Renal cortex interstitium (tissue), 11 donors: Measurements from ENCODE around the gene FLT1. TPM values are rescaled to one million over a fixed set of nuclear protein-coding genes. Genes with fewer than 3 reads are reported as not detected.
A peak's percentile ranks its signal among the peaks of the same experiment; 100 is the strongest.

Source experiments
- DNase-seq, 11 donors: peaks; one replicate each; pipeline ENCODE4 v3.0.0-alpha.2; 2013; ENCODE audit warnings: low read depth in 9 of 11, low spot score in 4 of 11; ENCODE audit errors: extremely low read depth in 1 of 11
- polyA plus RNA-seq, 3 donors: library from polyadenylated mRNA; unstranded; fragments of 120-200 nt; gene quantifications; one replicate each; pipeline ENCODE4 v1.2.1, GENCODE V29; 2013; ENCODE audit not compliant: insufficient read length in 3 of 3

The FLT1 gene
- polyA plus RNA-seq, 3 donors: 39.1 to 52.1 (median 40.4) TPM

DNA sequence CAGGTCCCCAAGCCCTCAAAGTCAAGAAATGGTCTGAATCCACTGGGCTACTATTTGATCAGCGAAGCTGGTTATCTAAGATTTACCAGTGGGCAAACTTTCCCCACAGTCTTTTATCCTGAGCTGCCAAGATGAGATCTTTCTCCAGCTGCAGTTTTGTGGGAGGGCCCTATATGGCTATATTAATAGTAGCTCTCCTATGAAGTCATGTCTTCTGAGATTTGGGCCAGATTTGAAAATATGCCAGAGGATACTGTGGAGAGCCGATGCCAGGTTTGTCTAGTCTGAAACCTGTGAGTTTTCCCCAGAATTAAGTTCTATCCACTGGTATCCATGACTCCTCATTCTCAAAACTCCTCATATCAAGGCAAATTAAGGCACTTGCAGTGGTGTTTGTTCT lies 173.2 kb downstream of the FLT1 start:
- DNase-seq: no peak

DNA sequence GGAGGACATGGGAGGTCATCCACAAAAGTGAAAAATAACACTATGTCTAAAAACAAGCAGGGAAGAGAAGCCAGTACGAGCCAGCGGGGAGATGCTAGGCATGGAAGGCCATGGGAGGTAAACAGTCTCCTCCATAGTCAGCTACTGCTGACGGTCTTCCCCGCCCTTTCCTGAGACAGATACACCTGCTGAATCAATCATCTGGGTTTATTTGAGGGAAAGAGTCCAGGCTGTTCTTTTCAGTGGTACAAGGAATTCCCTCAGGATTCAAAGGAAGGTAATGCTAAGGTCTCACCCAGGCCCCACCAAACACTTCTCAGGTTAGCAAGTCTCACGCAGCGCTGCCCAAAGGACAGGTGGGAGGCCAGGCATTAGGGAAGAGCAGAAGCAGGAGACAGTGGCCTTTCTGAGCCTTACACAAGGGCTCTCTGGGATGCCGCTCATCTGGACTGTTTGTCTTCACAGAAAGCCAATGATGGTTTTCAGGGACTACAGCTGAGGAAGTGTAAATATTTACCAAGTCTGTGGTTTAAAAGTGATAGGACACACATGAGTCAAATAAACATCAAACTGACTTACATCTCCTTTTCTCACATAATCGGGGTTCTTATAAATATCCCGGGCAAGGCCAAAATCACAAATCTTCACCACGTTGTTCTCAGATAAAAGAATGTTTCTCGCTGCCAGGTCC lies 173.9 kb downstream of the FLT1 start:
- DNase-seq: no peak

DNA sequence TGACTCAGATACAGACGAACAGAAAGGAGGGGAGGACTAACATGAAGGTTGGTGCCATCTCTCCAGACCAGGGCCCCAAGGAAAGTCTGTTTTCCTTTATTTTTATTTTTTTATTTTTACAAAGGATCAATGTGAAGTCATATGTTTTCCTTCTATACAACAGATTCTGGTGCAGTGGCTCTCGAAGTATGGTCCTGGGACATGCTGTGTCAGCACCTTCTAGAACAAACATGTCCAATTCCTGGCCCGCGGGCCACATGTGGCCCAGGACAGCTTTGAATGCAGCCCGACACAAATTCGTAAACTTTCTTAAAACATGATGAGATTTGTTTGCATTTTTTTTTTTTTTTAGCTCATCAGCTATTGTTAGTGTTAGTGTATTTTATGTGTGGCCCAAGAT lies 174.7 kb downstream of the FLT1 start:
- DNase-seq: no peak

DNA sequence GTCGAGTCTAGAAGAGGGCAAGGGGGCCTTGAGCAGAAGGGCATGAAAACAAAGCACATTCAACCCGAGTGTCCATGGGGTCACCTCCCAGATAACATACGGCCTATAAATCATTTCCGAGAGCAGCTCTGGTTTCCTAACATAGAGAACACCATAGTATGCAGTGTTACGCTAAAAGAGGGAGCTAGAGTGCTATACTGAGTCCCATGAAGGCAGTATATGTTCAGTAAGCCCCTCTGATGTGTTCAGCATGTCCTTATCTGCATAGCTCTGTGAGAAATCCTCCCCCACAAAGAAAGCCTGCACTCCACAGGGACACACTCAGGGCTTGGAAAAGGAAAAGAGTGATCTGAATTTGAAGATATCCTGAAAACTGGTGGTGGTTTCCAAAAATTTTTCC lies 175.4 kb downstream of the FLT1 start:
- no peak for DNase-seq

DNA sequence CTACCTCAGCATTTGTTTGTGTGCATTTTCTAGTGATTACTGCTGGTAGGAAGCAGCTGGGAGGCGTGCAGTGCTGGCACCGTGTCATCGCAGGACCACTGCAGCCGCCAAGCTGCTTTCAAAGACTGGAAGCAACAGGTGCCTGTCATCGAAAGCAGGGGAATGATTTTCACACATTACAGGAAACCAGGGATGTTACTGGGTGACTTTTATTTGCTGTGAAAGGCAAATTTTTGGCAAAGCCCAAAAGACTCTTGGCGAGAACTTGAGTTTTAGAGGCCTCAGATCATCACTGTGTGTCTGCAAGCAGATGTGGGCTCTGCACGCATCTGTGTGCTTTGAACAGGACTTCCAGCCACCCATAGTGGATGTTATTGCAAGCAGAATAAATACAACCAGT lies 176.4 kb downstream of the FLT1 start:
- DNase-seq: no peak

DNA sequence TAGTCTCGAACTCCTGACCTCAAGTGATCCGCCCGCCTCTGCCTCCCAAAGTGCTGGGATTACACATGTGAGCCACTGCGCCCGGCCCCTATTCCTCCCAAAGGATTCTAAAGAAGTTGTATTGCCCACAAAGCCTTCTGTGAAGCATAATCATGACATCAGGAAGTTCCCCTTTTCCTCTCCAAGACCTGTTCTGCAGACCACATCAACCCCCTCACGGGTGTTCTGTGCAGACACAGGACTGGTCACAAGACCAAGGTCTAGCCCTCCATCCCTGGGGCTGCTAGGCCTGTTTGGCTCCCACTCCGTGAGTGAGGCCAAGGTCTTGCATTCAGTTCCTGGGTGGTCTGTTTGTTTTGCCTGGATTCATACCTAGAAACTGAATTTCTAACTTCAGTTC lies 178.1 kb downstream of the FLT1 start:
- DNase-seq: no peak

DNA sequence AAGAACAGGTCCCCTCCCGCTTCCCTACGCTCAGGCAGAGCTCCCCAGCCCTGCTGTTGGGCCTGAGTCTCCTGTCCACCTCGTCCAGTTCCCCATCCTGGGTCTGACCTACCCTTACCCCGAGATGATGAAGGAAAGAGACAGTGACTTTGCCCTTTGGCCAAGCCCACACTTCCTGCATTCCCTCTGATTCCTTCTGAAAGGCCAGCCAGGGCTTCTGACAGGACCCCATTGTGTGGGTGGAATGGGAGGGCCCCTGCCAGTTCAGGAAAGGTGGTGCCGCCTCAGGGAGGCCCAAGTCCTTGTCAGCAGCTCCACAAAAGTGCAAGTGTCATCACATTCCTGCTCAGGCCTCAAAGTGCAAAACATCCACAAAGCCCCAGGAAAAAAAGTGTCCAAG lies 178.8 kb downstream of the FLT1 start:
- DNase-seq: no peak

DNA sequence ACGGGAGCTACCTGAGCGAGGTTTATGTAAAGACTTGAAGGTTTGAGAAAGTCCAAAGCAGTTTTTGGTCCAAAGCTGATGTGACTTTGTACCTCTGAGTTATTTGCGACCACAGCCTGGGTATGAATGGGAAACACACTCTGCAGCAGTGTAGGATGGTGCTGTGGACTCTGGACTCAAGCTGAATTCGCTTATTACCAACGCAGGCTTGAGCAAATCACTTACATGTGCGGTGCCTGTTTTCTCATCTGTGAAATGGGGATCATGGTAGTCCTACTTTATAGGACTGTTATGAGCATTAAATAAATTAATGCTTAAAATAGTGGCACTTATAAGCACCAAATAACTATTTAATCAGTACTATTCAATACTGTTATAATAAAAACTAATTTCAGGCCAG lies 180.0 kb downstream of the FLT1 start:
- no peak for DNase-seq

DNA sequence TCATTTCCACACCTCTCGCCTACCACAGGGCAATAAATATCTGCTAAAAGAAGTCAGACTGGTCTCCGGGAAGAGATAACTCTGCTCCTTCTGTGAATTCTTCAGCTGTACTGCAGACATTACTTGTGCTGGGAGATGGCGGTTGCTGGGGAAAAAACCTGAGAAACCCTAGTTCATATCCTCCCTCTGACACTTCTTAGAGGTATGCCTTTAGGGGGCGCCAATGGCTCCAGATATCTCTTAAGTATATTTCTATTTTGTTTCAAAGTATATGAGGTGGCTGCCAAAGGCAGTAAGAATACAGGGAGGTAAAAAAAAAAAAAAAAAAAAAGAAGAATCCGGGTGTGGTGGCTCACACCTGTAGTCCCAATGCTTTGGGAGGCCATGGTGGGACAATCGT lies 181.3 kb downstream of the FLT1 start:
- DNase-seq: no peak

DNA sequence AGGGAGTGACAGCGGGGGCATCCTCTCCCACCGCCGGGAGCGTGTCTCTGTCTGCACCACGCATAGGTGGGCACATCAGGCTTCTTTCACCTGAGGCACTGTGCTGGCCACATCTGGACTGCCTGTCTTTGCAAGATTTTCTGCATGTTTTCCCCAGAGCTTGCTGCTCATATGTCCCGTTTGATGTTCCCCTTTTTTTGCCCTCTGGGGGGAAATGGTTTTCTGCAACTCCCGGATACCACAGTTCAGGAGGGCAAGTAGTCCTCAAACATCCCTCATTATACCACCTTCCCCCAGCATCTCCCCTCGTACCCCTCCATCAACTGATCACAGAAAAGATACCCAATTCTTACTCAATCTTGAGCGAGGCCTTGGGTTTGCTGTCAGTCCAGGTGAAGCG lies 188.6 kb downstream of the FLT1 start:
- DNase-seq: no peak

DNA sequence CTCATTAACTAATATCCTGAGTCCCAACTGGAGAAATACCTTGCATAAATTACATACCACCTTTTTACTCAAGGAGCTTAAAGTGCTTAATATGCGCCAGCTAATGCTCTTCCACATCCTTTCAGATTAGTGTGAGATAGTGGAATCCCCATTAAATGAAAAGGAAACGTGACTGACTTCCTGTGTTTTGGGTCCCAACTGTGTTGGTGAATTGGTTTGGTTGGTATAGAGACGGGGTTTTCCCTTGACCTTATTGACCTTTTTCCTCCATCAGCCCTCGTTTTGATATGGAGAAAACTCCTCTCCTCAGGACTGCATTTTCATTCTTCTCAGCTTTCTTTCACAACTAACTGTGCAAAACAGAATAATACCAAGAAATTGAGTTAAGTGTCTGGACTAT lies 193.1 kb downstream of the FLT1 start:
- DNase-seq: no peak

DNA sequence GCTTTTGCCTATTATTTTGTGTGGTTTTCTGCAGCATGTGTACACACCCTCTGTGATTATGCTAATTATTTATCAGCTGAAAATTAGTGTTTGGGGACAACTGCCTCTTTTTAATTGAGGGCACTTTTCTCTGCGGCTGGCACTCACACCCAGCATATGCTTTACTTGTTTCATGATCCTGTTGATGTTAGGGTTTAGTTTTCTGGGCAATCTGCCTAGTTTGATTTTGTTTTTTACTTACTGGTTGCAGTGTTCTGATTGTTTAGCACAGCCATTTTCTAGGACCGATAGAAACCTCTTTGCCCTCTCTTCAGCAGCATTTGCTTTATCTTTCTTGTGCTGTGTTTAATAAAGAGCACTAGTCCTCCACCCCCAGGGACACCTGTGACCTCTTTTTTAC lies 195.0 kb downstream of the FLT1 start:
- no peak for DNase-seq

DNA sequence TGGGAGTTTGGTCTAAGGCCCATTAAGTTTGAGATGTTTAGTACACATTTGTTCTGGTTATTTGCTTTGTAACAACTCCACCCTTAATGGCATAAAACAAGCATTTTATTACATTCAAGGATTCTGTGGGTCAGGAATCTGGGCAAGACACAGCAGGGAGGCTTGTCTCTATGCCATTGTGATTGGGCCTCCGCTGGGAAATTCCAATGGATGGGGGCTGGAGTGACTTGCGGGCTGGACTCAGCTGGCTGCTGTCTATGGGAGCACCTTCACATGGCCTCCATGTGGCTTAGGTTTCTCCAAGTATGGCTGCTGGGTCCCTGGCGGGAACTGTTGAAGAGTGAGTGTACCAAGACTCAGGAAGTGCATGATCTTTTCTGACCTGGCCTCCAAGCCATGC lies 197.6 kb downstream of the FLT1 start:
- DNase-seq: peak in 3 of 11 donors; percentile 7 to 18 (median 13)

DNA sequence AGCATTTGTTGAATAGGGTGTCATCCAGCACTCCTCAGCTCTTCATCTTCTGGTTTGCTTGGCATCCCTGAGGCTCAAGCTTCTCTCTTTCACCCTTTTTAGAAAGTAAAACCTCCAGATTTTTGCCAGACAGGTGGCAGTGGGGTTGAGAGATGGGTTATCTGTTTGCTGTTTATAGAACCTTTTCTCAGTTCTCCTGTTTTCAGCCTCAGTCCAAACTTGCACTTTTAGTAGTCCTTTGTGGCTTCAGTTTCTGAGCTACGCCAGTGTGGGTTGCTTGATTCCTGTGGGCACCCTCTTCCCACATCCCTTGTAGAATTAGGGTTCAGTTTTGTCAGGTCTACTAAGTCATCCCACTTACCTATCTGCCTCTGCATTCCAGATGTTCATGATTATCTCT lies 208.7 kb downstream of the FLT1 start:
- no peak for DNase-seq

DNA sequence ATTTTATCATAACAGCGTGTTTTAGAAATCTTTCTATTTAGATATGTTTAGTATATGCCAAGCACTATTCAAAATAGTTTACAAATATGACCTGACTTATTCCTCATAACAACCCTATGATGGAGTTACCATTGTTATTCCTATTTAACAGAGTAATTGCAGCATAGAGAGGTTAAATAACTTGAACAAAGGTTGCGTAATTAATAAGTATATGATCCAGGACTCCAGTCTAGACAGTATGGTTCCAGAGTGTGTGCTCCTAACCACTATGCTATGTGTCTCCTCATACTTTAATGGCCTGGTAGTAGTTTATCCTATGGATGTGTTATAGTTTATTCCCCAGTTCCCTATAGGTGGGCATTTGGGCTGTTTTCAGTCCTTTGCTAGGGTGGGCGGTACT lies 211.3 kb downstream of the FLT1 start:
- DNase-seq: no peak

DNA sequence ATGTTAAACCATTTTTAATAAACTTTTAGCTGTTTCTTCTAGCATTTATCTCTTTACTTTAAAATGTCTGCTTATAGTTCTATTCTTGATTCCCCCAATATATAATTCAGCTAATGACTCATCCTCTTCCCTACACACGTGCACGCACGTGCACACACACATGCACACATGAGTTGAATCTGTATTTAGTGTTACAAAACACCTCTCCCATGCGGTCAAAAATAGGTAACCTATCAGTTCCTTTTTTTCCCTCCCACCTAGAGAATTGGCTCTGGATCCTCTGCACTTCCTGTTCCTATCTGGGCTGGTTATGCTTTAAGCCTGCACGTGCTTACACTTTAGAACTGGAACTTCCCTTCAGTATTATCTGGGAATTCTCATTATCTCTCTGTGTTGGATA lies 212.5 kb downstream of the FLT1 start:
- DNase-seq: peak in 1 of 11 donors; percentile 18

DNA sequence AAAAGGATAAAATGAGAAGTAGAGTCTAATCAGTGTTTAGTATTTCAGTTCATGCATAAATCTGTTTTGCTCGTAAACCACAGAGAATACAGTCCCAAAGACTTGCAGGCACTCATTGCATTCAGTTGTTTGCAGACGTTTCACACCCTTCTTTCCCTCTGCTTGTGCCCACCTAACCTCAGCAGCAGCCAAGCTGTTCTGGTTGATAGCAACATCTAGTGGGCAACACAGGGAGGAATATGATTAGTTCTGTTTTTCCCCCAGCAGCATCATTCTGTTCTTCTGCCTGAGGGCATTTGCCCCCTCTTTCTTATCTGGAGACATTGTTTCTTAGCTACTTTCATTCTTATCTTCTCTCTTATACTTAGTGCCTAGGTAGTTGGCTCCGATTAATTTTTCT lies 221.0 kb downstream of the FLT1 start:
- no peak for DNase-seq

DNA sequence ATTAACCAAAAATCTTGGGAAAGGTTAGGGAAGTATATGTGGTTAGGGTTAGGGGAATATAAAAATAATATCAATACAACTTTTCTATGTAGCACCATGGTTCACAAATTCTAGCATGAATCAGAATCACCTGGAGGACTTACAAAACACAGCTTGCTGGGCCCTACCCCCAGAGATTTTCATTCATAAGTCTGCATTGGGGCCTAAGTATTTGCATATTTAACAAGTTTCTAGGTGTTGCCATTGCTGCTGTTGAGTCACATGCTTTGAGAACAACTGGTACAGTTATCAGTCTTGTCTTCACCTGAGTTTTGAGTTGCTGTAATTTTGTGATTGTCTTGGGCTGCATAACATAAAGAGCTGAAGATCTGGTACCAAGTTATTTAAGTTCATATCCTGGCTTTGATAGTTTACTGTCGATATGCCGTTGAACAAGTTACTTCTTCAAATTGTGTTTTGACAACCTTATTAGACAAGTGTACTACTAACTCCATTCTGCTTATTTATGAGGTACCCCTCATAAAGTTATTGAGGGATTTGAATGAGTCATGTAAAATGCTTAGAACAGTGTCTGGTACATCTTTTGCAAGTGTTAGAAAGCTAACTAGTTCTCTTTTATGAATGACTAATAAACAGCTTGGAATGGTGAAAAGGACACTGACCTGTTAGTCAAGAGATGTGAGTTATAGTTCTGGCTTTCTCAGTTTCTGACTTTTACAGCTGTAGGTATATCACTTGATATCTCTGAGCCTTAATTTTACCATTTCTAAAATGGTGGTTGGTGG lies 223.7 kb downstream of the FLT1 start:
- DNase-seq: no peak

DNA sequence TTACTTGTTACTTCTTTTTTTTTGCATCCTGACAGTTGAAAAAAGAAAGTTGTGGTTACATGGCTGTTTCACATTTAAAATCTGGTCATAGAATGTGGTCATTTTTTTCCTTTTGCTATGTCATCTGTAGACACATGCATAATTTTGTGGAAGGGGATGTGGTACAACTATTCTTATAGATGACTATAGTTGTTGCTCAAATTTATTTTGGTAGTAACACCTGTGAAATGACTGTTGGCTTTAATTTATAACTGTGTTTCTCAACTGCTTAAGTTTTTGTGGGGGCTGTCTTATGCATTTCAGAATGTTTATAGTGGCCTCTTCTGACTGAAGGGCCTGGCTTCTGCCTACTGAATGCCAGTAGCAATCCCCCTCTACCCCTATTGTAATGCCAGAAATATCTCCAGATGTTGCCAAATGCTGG lies 226.1 kb downstream of the FLT1 start:
- DNase-seq: no peak

DNA sequence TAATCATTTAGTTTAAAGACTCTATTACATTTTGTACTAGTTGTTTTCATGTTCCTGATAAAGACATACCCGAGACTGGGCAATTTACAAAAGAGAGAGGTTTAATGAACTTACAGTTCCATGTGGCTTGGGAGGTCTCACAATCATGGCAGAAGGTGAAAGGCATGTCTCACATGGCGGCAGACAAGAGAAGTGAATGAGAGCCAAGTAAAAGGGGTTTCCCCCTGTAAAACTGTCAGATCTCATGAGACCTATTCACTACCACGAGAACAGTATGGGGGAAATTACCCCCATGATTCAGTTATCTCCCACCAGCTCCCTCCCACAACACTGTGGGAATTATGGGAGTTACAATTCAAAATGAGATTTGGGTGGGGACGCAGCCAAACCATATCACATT lies 227.4 kb downstream of the FLT1 start:
- no peak for DNase-seq

DNA sequence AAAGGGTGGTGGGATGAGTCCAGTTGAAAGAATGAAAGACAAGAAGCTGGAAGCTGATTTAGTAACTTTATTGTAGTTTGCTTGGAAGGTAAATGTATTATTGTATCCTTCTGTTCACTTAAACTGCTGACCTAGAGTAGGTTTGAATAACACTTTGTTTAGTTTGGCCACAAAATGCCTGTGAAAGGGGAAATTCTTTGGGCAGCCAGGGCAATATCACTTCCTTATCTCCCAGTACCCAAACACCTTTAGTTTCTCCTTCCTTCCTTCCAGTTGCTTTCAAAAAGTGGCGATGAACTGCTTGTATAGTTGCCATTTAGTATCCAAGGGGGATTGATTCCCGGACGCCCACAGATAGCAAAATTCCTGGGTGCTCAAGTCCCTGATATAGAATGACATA lies 236.5 kb downstream of the FLT1 start:
- DNase-seq: no peak
